IPS-15b (cell line): ENCODE measurements around the gene LCP2.

ENCODE experiments used
- H3K27me3 ChIP-seq: one replicate; pipeline ENCODE4 v1.6.1; 2013; ENCODE audit warnings: low read length; ENCODE audit not compliant: control insufficient read depth, insufficient read depth
- H3K36me3 ChIP-seq: one replicate; pipeline ENCODE4 v1.6.1; 2013; ENCODE audit warnings: low read length; ENCODE audit not compliant: control insufficient read depth, insufficient read depth
- H3K4me1 ChIP-seq: one replicate; pipeline ENCODE4 v1.6.1; 2013; ENCODE audit warnings: mild to moderate bottlenecking, low read length; ENCODE audit not compliant: control insufficient read depth, insufficient read depth
- H3K4me3 ChIP-seq: one replicate; pipeline ENCODE4 v1.5.1; 2013; ENCODE audit warnings: low read depth, low read length
- H3K9ac ChIP-seq: one replicate; pipeline ENCODE4 v1.6.1; 2013; ENCODE audit warnings: low read depth, mild to moderate bottlenecking, low read length
- H3K9me3 ChIP-seq: one replicate; pipeline ENCODE4 v1.6.1; 2013; ENCODE audit warnings: mild to moderate bottlenecking, low read length; ENCODE audit not compliant: control insufficient read depth, insufficient read depth

The LCP2 gene

GRCh38 chr5:170216257-170216864 lies 81.2 kb downstream of the LCP2 start:
- Histone ChIP-seq H3K4me1 (no peaks in the 10 kb centered on the region), H3K4me3 (no peak overlapping the region), H3K9ac (no peak overlapping the region), H3K36me3 (no peaks in the 10 kb centered on the region), H3K27me3 (peaks cover 7% of the 10 kb centered on the region), H3K9me3 (no peaks in the 10 kb centered on the region)

DNA sequence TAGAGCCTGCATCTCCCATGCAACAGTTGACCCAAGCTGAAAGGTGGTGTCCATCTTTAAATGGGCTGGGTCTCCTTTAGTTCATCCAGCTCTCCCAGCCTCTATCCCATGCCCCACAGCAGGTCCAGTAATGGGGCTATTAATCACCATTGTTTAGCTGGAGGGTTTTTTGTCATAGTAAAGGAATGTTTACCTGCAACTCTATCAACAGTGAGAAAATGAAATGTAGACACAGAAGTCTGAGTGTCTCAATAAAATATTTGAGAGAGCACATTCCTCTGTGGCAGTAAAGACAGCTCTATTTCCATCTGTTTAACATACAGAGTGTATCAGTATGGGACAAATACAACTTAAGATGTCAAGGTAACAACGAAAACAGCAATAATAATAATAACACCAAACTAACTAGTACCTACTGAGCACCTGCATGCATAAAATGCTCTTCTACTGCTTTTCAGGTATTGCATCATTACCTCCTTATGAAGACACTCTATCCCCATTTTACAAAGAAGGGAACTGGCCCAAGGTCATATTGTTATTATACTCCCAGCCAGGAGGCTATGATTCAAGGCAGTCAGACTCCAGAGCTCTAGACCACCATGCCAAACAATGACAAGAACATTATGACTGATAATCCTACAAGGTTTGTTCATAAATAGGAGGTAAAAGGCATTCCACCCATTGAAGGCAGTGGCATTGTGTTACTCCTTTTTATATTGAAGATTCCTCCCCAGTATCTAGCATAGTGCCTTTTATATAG lies 85.8 kb downstream of the LCP2 start:
- no peaks in the 10 kb centered on the region for H3K9me3 ChIP-seq
- H3K4me3 ChIP-seq: no peak overlapping the region
- no peak overlapping the region for H3K9ac ChIP-seq
- H3K36me3 ChIP-seq: no peaks in the 10 kb centered on the region
- no peaks in the 10 kb centered on the region for H3K27me3 ChIP-seq
- H3K4me1 ChIP-seq: no peaks in the 10 kb centered on the region

GRCh38 chr5:170206958-170207357 lies 90.6 kb downstream of the LCP2 start:
- Histone ChIP-seq H3K36me3 (no peaks in the 10 kb centered on the region), H3K4me1 (no peaks in the 10 kb centered on the region), H3K27me3 (no peaks in the 10 kb centered on the region), H3K9ac (no peak overlapping the region), H3K4me3 (no peak overlapping the region), H3K9me3 (no peaks in the 10 kb centered on the region)

DNA sequence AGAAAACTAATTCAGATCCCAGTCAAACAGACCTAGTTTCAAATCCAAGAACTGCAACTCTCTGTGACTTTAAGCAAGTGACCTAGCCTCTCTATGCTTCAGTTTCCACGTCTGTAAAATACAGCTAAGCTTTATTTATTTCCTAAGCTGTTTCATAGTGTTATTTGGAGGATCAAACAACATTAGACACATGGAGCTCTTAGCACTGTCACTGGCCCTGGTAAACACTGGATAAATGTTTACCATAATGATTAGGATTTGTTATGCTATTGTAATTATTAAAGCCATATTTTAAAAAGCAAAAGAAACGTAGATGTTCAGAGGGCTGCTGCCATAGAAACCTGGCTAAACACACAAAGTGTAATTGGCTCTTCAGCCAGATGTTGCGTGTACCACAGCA lies 91.4 kb downstream of the LCP2 start:
- Histone ChIP-seq H3K4me3 (no peak overlapping the region), H3K9ac (no peak overlapping the region), H3K4me1 (no peaks in the 10 kb centered on the region), H3K9me3 (no peaks in the 10 kb centered on the region), H3K36me3 (no peaks in the 10 kb centered on the region), H3K27me3 (no peaks in the 10 kb centered on the region)

DNA sequence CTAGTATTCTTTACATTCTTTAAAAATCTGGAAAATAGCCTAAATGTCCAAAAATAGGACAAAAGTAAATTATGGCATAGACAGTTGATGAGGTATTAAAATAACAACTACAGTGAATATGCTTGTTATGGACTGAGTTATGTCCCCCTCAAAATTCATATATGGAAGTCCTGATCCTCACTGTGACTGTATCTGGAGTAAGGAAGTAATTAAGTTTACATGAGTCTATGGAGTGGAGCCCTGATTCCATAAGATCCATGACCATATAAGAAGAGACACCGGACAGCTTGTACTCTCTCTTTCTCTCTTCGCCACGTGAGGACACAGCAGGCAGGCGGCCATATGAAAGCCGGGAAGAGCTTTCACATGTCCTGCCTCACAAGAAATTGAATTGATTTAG lies 93.4 kb downstream of the LCP2 start:
- Histone ChIP-seq H3K9ac (no peak overlapping the region), H3K36me3 (no peaks in the 10 kb centered on the region), H3K4me1 (no peaks in the 10 kb centered on the region), H3K9me3 (no peaks in the 10 kb centered on the region), H3K27me3 (no peaks in the 10 kb centered on the region), H3K4me3 (no peak overlapping the region)

GRCh38 chr5:170202117-170202516 lies 95.5 kb downstream of the LCP2 start:
- Histone ChIP-seq H3K36me3 (no peaks in the 10 kb centered on the region), H3K27me3 (no peaks in the 10 kb centered on the region), H3K4me1 (no peaks in the 10 kb centered on the region), H3K4me3 (no peak overlapping the region), H3K9me3 (no peaks in the 10 kb centered on the region), H3K9ac (no peak overlapping the region)

DNA sequence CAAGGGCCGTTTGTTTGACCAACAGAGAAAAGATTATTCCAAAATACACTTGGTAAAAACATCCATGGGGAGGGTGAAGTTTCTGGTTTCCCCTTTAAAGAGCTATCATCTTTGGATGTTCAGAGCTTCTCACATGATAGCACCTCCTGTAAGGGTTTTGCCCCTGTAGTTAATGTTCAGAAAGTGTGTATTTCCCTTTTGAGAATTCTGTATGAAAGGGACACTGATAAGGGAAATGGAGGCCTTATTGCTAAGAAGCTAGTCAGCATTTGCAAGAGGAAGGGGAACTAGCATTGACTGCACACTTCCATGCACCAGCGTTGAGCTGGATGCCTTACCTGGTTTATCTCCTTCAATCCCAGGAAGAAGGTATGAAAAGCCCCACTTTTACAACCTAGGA lies 96.3 kb downstream of the LCP2 start:
- no peaks in the 10 kb centered on the region for H3K36me3 ChIP-seq
- no peaks in the 10 kb centered on the region for H3K9me3 ChIP-seq
- no peak overlapping the region for H3K4me3 ChIP-seq
- H3K4me1 ChIP-seq: no peaks in the 10 kb centered on the region
- no peaks in the 10 kb centered on the region for H3K27me3 ChIP-seq
- H3K9ac ChIP-seq: no peak overlapping the region

- Histone ChIP-seq H3K4me1 (no peaks in the 10 kb centered on the region), H3K4me3 (no peak overlapping the region), H3K36me3 (no peaks in the 10 kb centered on the region), H3K9ac (no peak overlapping the region), H3K9me3 (no peaks in the 10 kb centered on the region), H3K27me3 (no peaks in the 10 kb centered on the region)
These were observed 96.7 kb downstream of the LCP2 start for GRCh38 chr5:170200876-170201275.
